ENCODE data around the gene SALL1. TPM values are rescaled to one million over a fixed set of nuclear protein-coding genes. Genes with fewer than 3 reads are reported as not detected.

Gene SALL1
- total and polyA plus RNA-seq, 2 of the 13 experiments (the other 11 are each of a cell fraction or from before 2014, with no cell fraction given), result 6.6 to 12.3 TPM

- peaks cover 87% of the 10 kb centered on the region for H3K4me1 ChIP-seq (ENCODE audit: insufficient read depth, low read length)
- FAIRE-seq, result no peak
- peak; percentile 21 for ATAC-seq
- in situ Hi-C loops (cut with HindIII; ENCODE audit: extremely low pct_ligation_motif_present, low pct_unique_long_range_greater_than_20kb) (no loop called here), intact Hi-C loops (cut with micrococcal nuclease; ENCODE audit: unreplicated experiment) (no loop called here)
- peak overlapping the region; percentile 94 for H3K27ac ChIP-seq (ENCODE audit: extremely low read length, insufficient read depth, low read length)
- CTCF ChIA-PET (ENCODE audit: low intra/inter-chr PET ratio, low total read pairs), result no interaction called here
- no peaks in the 10 kb centered on the region for H3K36me3 ChIP-seq (replicated peaks in 1 of 2; ENCODE audit: control insufficient read depth in 1 of 2, insufficient read depth in 2 of 2, low read length in 2 of 2)
- peak overlapping the region; percentile 49 to 57 (median 52) for H3K4me3 ChIP-seq (replicated peaks in 1 of 3; ENCODE audit: insufficient read depth in 1 of 3, low read depth in 2 of 3, low read length in 3 of 3)
- H3K4me2 ChIP-seq (ENCODE audit: low read depth, low read length), result peak overlapping the region; percentile 80
- peak overlapping the region; percentile 69 for H3K9ac ChIP-seq (ENCODE audit: insufficient read depth, low read depth, low read length)
- no peak overlapping the region for H2AFZ ChIP-seq (ENCODE audit: low read length)
- H3K79me2 ChIP-seq (ENCODE audit: insufficient read depth, low read length), result no peaks in the 10 kb centered on the region
- H3K9me3 ChIP-seq (ENCODE audit: low read length), result no peaks in the 10 kb centered on the region
- BruUV-seq (replicated peaks), result TSS peak; percentile 92
- POLR2A ChIA-PET, result interaction anchor here (0.6 to 2.0 kb wide), 6 partner anchors 13 to 116 kb away, joined by 3 to 16 read pairs (median 6); no protein-coding TSS in a partner anchor
- no peak for DNase-seq (ENCODE audit: low spot score)
- 11% methylated on average over 8 of the region's 8 CpGs for WGBS (ENCODE audit: low lambda C conversion rate)
- no peaks in the 10 kb centered on the region for H3K27me3 ChIP-seq (ENCODE audit: control insufficient read depth in 1 of 2, insufficient read depth in 2 of 2, low read length in 2 of 2)
- H4K20me1 ChIP-seq (ENCODE audit: insufficient read depth, low read length), result no peaks in the 10 kb centered on the region
- TF ChIP-seq SALL1 (CRISPR knock-in tag; IDR thresholded peaks at IDR 0.05) (peak; percentile 14; the same call in 1 of the 2 replicates), ZNF850 (CRISPR knock-in tag; conservative IDR thresholded peaks at IDR 0.05) (no peak), GPBP1L1 (CRISPR knock-in tag; IDR thresholded peaks at IDR 0.05) (no peak), HIVEP1 (CRISPR knock-in tag; IDR thresholded peaks at IDR 0.05) (no peak), MXD1 (CRISPR knock-in tag; IDR thresholded peaks at IDR 0.05) (no peak), ZBTB8A (CRISPR knock-in tag; IDR thresholded peaks at IDR 0.05; ENCODE audit: borderline replicate concordance, low read depth) (no peak), ZNF678 (CRISPR knock-in tag; IDR thresholded peaks at IDR 0.05) (peak; percentile 73; the same call in 1 of the 2 replicates), ZNF275 (CRISPR knock-in tag; IDR thresholded peaks at IDR 0.05; ENCODE audit: borderline replicate concordance) (no peak), RARA (CRISPR knock-in tag; IDR thresholded peaks at IDR 0.05) (no peak), ZSCAN29 (CRISPR knock-in tag; conservative IDR thresholded peaks at IDR 0.05) (no peak), ZNF614 (CRISPR knock-in tag; IDR thresholded peaks at IDR 0.05; ENCODE audit: borderline replicate concordance) (no peak), ZNF616 (CRISPR knock-in tag; IDR thresholded peaks at IDR 0.05; ENCODE audit: low read depth) (no peak), TBX3 (IDR thresholded peaks at IDR 0.05; ENCODE audit: borderline replicate concordance) (no peak), TOE1 (CRISPR knock-in tag; IDR thresholded peaks at IDR 0.05) (no peak), CREM (IDR thresholded peaks at IDR 0.05) (no peak), CREM (CRISPR knock-in tag; IDR thresholded peaks at IDR 0.05) (no peak), BRF2 (CRISPR knock-in tag; IDR thresholded peaks at IDR 0.05) (no peak), ZSCAN25 (CRISPR knock-in tag; IDR thresholded peaks at IDR 0.05) (no peak), ZBTB21 (CRISPR knock-in tag; IDR thresholded peaks at IDR 0.05) (0 out of 2 replicates have a peak, but pooled peaks have one; percentile 8)
- TF ChIP-seq, protein P1, sequence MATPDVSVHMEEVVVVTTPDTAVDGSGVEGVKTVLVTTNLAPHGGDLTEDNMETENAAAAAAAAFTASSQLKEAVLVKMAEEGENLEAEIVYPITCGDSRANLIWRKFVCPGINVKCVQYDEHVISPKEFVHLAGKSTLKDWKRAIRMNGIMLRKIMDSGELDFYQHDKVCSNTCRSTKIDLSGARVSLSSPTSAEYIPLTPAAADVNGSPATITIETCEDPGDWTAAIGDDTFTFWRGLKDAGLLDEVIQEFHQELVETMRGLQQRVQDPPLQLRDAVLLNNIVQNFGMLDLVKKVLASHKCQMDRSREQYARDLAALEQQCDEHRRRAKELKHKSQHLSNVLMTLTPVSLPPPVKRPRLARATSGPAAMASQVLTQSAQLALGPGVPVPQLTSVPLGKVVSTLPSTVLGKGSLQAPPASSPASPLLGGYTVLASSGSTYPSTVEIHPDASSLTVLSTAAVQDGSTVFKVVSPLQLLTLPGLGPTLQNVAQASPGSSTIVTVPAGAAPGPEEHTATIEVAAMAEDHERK (CRISPR knock-in tag; IDR thresholded peaks at IDR 0.05; ENCODE audit: low read depth), result no peak
Observed at GRCh38 chr16:51119556-51119955, 31.5 kb downstream of the SALL1 start.

All from HepG2 (cell line).